GM04503 (cell line): Measurements from ENCODE around the gene TBCK.
"Not testable (repeated sequence)": the region's sequence is repeated elsewhere in the genome, so short reads cannot be mapped to it uniquely, and the experiment has no call there.

Experiments
- DNase-seq: peaks from one replicate; pipeline ENCODE4 v3.0.0-alpha.2; 2012; ENCODE audit warnings: low read depth

TBCK gene

GRCh38 chr4:106114270-106114669 is 201.7 kb downstream of the TBCK start:
- DNase-seq = no peak

DNA sequence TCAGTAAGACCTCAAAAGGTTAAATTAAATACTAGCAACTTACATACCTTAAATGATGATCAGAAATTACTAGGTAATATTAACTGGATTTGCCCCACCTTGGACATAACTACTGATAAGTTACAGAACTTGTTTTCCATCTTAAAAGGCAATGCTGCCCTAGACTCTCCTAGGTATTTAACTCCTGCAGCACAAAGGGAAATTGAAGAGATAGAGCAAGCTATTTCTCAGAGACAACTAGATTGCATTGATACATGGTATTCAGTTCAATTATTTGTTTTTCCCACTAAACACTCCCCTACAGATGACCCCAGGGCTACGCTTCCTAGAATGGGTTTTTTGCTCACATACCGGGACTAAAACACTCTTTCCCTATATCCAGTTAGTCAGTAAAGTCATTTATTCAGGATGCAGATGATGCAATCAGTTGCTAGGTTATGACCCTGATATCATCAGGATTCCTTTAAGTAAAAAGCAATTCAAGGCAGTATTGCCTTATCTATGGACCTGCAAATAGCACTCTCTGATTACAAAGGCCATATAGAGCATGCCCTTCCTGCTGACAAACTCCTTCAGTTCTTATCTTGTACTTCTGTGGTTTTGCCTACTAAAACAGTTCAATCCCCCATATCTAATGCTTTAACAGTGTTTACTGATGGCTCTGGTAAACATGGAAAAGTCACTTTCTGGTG is 204.1 kb downstream of the TBCK start:
- not testable (repeated sequence) for DNase-seq

DNA sequence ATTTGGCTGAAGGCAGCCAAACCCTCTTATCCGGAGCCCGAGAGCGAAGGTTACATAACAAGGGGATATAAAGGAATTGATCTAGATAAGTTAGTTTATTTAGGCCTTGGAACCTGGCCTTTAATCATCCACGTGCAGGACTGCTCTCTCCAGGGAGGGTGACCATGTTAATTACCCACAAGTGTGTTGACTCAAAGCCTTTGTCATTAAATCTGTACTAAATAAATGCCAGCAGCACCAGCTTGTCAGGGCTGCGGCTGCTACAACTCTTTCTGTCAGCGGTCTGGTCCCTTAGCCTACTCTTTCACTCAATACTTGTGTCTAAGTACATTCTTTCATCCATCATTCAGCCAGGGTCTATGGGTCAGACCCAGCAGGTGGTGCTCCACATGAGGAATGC is 206.1 kb downstream of the TBCK start:
- DNase-seq = no peak

GRCh38 chr4:106105697-106106096 is 210.3 kb downstream of the TBCK start:
- DNase-seq = no peak

GRCh38 chr4:106104276-106104675 is 211.7 kb downstream of the TBCK start:
- DNase-seq = no peak

GRCh38 chr4:106096454-106096853 is 219.6 kb downstream of the TBCK start:
- DNase-seq = no peak

DNA sequence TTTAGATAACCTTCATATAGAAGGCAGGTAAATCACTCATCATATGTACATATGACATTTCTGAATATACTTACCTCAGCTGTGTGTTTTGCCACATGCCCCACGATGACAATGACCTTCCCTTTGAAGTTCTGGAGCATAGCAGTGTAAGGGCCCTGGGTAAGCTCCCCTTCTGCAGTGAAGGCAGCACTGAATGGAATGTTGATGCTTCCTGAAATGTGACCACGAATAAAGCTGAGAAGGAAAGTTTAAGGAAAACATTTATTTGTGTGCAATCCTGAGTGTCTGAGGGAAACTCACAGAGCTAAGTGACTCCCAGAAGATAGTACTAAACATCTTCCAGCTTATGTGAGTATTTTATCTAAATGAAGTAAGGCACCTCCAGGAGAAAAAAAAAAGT is 220.6 kb downstream of the TBCK start:
- DNase-seq = peak; percentile 25

- no peak for DNase-seq
Observed at GRCh38 chr4:106092361-106093040, 223.5 kb downstream of the TBCK start.

- no peak for DNase-seq
Observed at GRCh38 chr4:106090826-106091225, 225.2 kb downstream of the TBCK start.

- DNase-seq = no peak
Observed at GRCh38 chr4:106083065-106083464, 232.9 kb downstream of the TBCK start.

DNA sequence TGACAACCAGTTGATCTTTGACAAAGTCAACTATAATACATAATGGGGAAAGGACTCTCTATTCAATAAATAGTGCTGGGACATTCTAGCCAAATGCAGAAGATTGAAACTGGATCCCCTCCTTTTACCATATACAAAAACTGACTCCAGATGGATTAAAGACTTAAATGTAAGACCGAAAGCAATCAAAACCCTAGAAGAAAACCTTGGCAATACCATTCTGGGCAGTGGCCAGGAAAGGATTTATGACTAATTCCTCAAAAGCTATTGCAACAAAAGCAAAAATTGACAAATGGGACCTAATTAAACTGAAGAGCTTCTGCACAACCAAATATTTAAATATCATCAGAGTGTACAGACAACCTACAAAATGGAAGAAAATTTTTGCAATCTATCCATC is 235.6 kb downstream of the TBCK start:
- DNase-seq = no peak

DNA sequence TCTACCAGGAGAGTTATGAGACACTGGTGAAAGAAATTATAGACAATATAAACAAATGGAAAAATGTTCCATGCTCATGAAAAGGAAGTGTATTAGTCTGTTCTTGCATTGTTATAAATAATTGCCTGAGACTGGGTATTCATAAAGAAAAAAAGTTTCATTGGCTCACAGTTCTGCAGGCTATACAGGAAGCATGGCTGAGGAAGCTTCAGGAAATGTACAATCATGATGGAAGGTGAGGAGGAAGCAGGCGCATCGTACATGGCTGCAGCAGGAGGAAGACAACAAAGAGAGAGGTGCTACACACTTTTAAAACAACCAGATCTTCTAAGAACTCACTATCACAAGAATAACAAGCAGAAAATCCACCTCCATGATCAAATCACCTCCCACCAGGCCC is 236.4 kb downstream of the TBCK start:
- no peak for DNase-seq

DNA sequence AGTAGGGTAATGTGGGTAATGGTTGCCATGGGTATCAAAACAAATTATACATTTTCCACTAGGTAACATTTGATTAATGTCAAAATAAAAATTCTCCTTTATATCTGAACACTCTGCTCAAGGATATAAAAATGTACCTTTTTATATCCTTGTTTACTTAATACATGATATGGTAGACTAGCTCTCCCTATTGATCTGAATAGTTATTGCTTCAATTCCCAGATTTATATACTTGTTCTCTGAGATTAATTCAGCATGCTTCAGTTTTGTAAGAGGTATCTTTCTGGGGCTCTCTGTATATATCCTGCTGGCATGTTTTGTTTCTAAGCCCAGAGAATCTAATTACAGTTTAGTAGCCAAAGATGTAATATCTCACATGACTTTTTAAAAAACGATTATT is 251.0 kb downstream of the TBCK start:
- no peak for DNase-seq

GRCh38 chr4:106063009-106063408 is 253.0 kb downstream of the TBCK start:
- no peak for DNase-seq

GRCh38 chr4:106062452-106062875 is 253.5 kb downstream of the TBCK start:
- no peak for DNase-seq

- no peak for DNase-seq
Observed at GRCh38 chr4:106058921-106059320, 257.1 kb downstream of the TBCK start.

DNA sequence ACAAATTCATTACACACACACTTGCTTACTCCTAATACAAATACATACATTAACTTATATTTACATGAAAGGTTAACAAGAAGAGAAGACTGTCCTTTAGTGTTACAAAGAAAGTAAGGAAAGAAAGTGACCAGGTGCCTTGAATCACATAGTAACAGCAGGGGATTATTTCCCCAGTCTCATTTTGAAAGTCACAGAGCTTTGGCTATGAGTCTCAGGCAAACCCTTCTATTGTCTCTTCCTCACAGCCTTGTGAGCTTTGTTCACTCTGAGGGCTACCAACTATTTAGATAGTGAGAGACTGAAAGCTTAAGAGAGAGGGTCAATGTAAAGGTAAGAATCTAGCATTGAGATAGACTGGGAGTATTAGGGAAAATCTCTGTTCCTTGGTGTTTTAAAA is 259.1 kb downstream of the TBCK start:
- DNase-seq = no peak

DNA sequence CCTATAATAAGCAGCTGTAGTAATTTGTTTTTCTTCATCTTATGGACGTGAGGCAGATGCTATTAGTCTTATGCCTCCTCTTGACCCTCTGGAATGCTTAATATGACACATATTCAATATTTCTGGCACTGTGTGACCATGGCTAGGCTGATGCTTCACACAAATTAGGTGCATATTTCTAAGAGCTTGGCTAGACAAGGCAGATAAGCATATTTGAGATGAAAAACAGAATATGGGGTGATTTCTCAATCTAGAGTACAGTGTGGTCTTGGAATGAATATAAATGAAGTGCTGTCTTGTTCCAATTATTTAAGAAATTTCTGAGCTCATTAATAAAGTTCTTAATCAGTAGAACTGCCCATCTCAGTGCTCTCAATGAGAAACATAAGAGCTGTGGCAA is 264.5 kb downstream of the TBCK start:
- DNase-seq = no peak

DNA sequence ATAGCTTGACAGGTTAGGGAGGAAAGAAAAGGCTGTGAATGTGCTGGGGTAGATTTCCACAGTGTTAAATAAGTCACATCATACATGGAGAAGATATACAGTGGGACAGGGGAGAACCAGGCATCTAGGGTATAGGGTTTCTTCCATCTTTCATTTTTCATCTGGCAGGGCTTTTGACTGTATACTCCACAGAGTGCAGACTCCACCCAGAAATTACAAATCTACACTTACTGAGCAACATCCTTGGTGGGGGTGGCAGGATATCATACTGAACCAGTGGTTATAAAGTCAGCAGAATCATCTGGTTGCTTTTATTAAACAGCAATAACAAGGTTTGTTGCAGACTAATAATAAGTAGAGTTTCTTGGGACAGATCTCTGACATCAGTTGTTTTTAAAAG is 266.5 kb downstream of the TBCK start:
- no peak for DNase-seq

GRCh38 chr4:106048250-106048971 is 267.6 kb downstream of the TBCK start:
- DNase-seq = no peak

- DNase-seq = no peak
Observed at GRCh38 chr4:106046083-106046482, 269.9 kb downstream of the TBCK start.

DNA sequence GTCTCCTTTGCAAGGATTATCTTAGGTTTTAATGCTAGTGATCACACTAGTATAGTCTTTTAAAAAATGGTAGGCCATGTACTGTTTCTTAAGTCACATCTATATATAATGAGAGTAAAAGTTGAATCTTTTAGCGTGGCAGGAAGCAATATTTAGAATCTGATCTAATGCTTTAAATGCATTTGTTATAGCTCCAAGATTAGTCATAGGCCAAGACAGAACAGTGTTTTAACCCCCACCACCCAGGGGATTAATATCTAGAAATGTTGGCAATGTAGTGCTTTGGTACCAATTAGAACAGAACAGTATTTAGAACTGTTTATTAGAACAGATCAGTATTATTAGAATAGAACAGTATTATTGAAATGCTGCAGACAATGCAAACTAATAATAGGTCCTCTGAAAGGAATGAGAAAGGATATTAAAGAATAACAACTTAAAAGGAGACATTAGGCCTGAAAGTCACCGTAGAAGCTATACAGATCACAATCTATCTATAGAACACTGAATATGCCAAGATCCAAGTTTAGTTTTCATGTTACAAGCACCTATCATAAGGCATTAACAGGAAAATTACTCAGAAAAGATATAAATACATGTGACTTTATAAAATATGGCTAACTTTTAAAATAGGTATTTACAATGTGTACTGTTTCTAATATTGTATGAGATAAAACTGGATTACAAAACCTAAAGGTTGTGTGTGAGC is 274.6 kb downstream of the TBCK start:
- no peak for DNase-seq

DNA sequence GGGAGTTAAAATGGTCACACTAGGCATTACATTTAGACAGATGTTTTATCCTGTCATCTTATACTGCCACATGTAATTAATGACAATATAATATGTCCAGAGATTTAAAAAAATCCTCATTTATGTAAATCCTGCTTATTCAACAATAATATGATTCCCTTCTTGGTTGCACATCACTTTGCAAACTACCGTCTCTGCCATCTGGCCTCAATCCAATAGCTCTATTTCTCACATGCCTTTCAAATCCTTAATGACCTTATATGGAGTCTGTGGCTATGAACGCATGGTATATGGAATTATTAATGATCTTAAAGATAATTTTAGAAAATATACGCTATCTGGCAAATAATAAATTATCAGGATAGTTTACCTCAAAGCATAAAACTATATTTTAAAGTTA is 276.2 kb downstream of the TBCK start:
- DNase-seq = no peak
